Stimulated activated CD8-positive, alpha-beta memory T cell treated with anti-CD3 and anti-CD28 coated beads, Interleukin-7, amount 100 ng/mL, for 24 hours (primary cell): ENCODE data around the gene GANAB.
"Not testable (repeated sequence)": the region's sequence is repeated elsewhere in the genome, so short reads cannot be mapped to it uniquely, and the experiment has no call there.

ENCODE experiments used
- DNase-seq: peaks from one replicate; pipeline ENCODE4 v3.0.0-alpha.2; 2020; ENCODE audit warnings: low read depth

GANAB gene

DNA sequence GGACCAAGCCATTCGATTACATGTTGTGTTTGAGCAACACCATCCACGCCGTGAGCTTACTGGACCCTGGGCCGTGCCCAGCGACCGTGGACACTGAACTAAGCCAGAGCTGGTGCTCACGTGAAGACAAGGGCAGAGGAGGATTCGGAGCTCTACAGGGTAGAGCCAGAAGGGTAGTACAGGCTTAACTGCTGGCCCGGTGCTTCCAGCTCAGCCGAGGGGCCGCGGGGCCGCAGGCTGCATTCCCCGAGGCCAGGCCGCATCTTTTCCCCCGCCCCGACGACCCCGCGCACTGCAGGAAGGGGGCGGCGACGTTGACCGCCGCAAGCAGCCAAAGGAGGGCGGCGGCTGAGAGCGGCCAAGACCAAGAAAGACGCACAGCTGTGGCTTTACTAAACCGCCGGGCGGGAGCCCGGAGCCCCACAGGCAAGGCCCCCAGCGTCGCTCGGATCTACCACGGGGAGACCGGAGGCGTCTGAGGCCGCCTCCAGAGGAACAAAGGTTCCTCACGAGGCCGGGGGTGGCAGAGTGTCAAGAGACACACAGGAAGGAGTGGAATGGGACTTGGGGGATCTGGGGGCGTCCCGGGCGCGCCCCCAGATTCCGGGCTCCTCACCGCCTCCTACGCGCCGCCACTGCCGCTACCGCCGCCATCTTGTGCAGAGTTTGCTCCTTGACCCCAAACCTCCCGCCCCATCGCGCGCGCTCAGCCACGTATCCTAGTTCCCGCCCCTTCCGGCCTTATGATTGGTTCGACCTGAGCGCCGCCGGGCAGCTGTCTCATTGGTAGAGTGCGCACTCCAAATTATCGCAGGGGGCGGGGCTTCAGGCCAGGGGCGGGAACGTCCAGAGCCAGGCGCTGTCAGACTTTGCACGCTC, at the start of gene GANAB:
GANAB (minus strand) TSS at position 668 of the 879 bp plus-strand sequence; CDS start at position 654, 14 bp downstream.
- DNase-seq: peak; percentile 99

DNA sequence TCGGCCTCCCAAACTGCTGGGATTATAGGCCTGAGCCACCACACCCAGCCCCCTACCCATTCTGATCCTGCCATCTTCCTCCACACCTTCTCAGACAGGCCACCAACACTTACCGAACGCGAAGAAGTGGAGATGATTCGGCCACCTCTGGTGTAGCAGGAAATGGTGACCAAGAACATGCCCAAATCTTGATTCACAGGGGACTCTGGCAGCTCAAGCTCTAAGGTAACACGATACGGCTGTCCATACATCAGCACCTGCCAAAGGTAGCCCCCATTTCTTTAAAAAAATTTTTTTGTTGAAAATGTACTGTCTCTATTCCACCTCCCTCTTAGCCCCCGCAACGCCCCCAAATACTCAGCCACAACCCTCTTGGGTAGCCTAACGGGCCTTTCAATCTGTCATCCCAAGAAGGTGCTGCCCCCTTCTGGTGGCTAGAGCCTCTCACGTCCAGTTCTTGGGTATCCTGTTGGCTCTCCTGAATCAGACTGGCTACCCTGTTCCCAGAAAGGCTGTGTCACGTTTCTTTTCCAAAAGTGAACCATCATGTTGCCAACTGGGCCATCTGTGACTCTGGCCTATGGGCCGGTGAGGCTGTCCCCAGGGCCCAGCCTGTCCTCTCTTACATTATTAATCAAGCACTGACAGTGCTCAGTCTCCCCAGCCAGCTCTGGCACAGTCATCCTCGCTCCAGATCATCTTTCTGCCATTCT, 48.2 kb upstream of the GANAB start:
- peak; percentile 53 for DNase-seq

DNA sequence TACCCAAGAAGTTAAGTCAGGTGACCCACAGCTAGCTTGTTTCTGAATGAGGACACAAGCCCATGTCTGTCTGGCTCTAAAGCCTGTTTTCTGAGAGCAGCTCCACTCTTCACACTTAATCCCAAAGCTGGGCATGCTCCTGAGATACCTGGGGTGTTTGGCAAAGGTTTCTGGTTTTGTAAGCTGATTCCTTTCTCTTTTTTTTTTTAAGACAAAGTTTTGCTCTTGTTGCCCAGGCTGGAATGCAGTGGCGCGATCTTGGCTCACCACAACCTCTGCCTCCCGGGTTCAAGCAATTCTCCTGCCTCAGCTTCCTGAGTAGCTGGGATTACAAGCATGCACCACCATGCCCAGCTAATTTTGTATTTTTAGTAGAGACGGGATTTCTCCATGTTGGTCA, 47.2 kb upstream of the GANAB start:
- DNase-seq: not testable (repeated sequence)

DNA sequence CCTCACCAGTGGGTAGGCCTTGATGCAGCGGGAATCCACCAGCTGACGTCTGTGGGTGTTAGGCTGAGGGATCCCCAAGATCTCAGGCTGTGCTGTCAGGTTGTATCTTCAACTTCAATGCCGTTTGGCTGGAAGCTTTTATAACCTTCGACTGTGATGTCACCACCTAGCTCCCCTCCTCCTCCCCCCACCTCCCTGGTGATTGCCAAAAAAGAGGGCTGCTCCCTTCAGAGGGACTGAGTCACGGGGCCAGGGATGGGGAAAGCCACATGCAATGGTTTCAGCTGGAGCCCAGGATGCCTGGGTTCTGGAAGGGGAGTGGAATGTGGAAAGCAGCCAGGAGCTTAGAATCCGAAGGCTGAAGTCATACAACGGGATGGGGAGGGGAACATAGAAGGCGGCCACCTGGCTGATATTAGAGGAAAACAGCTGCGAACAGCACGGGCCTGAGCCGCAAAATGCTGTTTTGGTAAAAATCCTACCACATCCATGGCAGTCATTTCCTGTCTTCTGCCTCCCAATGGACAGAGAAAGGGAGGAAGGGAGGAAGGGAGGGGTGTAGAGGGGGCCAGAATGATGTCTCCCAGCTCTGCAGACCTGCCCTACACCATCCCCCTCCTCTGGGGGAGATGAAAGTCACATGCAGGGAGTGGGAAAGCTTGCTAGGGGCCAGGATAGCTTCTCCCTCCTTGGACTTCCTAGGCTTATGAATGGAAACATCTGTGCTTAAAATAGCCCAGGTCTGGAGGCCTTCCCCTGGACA, 43.2 kb upstream of the GANAB start, which contains the start of gene LRRN4CL:
LRRN4CL (minus strand) TSS at position 110 of the 763 bp plus-strand sequence. CDS start 1,022 bp downstream, outside the sequence.
- no peak for DNase-seq

GRCh38 chr11:62688491-62688890, 42.1 kb upstream of the GANAB start:
- no peak for DNase-seq

- DNase-seq: no peak
Observed at GRCh38 chr11:62687508-62688396, 41.3 kb upstream of the GANAB start.

- DNase-seq: no peak
Observed at GRCh38 chr11:62682518-62682917, 36.1 kb upstream of the GANAB start.

GRCh38 chr11:62680825-62681240, 34.4 kb upstream of the GANAB start:
- no peak for DNase-seq

- peak; percentile 81 for DNase-seq
Observed at GRCh38 chr11:62678770-62679696, 32.6 kb upstream of the GANAB start, which contains the start of gene UBXN1. TSS of gene UBXN1 (minus strand) at chr11:62679073. CDS start at chr11:62678923, 150 bp downstream.

DNA sequence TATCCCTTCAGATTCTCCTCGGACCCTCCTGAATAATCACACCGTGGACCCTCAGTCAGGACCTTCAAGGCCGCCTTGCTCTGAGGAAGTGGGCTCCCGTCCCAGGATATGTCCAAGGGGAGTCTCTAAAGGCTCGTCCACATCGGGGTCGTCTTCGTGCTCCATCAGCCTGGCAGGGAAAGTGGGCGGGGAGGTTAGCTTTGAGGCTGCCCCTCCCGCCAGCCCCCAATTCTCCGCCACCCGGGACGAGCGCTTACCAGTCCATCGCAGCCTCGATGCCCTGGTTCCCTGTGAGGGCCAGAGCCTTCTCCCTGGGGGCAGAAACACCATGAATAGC, 32.0 kb upstream of the GANAB start:
- DNase-seq: no peak

- no peak for DNase-seq
Observed at GRCh38 chr11:62677714-62678113, 31.3 kb upstream of the GANAB start.

GRCh38 chr11:62677156-62677555, 30.7 kb upstream of the GANAB start:
- no peak for DNase-seq

DNA sequence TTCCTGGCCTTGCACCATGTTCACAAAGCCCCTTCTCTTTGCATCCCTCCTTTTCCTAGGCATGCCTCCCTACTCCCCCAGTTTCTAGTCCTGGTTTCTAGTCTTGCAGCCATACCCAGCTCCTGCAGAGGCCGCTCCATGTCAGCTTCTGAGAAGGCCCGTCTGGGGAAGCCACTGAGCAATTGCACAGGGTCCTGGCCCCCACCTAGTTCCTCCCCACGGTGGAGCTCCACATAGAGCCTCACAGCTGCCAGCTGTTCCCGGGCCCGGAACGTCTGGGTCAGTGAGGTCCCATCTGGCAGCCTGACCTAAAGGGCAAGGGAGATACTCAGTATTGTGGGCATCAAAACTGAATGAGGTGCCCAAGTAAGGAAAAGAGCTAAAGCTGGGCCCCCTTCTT, 30.3 kb upstream of the GANAB start:
- DNase-seq: no peak

DNA sequence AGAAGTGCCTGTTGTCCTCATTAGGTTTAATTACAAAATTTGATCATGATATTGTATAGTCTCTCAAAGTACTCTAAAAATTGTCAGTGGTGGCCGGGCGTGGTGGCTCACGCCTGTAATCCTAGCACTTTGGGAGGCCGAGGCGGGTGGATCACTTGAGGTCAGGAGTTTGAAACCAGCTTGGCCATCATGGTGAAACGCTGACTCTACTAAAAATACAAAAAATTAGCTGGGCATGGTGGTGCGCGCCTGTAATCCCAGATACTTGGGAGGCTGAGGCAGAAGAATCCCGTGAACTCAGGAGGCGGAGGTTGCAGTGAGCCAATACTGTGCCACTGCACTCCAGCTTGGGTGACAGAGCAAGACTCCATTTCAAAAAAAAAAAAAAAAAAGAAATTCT, 29.0 kb upstream of the GANAB start:
- DNase-seq: not testable (repeated sequence)

DNA sequence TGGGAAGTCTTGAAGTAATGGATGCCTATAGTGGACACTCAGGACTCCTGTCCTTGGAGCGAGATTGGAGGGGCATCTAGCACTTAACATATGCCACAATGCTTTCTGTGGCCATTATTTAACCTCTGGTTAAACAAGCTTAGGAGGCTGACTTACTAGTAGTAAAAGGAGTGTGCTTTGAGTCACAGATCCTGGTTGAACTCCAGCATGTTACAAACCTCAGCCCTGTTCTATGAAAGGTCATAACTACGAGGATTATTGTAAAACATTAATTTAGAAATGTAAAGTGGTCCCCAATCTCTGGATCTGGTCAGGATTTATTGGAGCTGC, 26.7 kb upstream of the GANAB start:
- DNase-seq: no peak

GRCh38 chr11:62671608-62672389, 25.4 kb upstream of the GANAB start, which contains the start of the genes LBHD1 and UQCC3:
TSS of gene LBHD1 (minus strand) at chr11:62672267. CDS start at chr11:62670031, 2,236 bp downstream.
TSS of gene UQCC3 (plus strand) at chr11:62671673. CDS start at chr11:62671746, 73 bp downstream.
- DNase-seq: peak; percentile 72

GRCh38 chr11:62671236-62671607, 24.8 kb upstream of the GANAB start:
- no peak for DNase-seq

GRCh38 chr11:62669420-62670161, 23.2 kb upstream of the GANAB start:
- no peak for DNase-seq

DNA sequence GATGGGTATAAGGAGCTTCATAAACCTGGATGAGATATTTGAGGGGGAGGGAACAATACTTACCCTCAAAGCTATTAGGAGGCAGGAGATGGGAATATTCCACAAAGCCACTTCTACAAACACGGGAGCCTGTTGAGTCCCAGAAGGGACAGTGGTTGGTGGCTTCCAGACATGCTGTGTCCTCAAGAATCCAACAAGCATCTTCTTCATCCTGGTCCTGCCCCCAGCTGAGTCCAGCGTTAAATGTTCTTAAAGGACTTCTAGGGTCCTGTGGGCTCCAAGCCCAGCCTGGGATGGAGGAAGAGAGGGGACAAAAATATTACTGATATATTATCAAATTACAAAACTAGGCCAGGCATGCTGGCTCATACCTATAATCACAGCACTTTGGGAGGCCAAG, 21.0 kb upstream of the GANAB start:
- no peak for DNase-seq
